SU-DHL-6 (cell line): ENCODE results near the gene ANKRD55.

Experiments
- H2AFZ ChIP-seq: fragments of 200-600 bp; sonication (generic); 2 replicates; pipeline ENCODE4 v1.6.1; 2014; ENCODE audit warnings: low read depth, mild to moderate bottlenecking, moderate library complexity, mixed read lengths, antibody characterized with exemption, low read length; ENCODE audit not compliant: severe bottlenecking
- H3F3A ChIP-seq: fragments of 200-600 bp; shearing (Covaris generic); 2 replicates; pipeline ENCODE4 v1.6.0; 2016; ENCODE audit warnings: antibody characterized with exemption, mild to moderate bottlenecking; ENCODE audit not compliant: insufficient read depth
- H3K27ac ChIP-seq: fragments of 200-600 bp; sonication (generic); 2 replicates; pipeline ENCODE4 v1.5.1; 2016; ENCODE audit warnings: low read depth, mild to moderate bottlenecking, low read length, moderate library complexity, mixed read lengths
- H3K27me3 ChIP-seq: fragments of 200-600 bp; sonication (generic), shearing (Covaris generic); 2 replicates; pipeline ENCODE4 v1.6.0; 2014; ENCODE audit warnings: mild to moderate bottlenecking, low read length
- H3K36me3 ChIP-seq: fragments of 200-600 bp; sonication (generic); 2 replicates; pipeline ENCODE4 v1.6.1; 2014; ENCODE audit warnings: mild to moderate bottlenecking, low read length, mixed read lengths
- H3K4me2 ChIP-seq: fragments of 300-600, 200-600 bp; shearing (Covaris generic), sonication (generic); 2 replicates; pipeline ENCODE4 v1.6.0; 2014; ENCODE audit warnings: low read length, low read depth, mild to moderate bottlenecking; ENCODE audit not compliant: poor library complexity, severe bottlenecking
- H3K4me3 ChIP-seq: fragments of 200-600 bp; sonication (generic); 2 replicates; pipeline ENCODE4 v1.5.1; 2014; ENCODE audit warnings: antibody characterized with exemption, low read length, mild to moderate bottlenecking, mixed read lengths; ENCODE audit not compliant: insufficient read depth, poor library complexity, severe bottlenecking
- H3K79me2 ChIP-seq: fragments of 200-600 bp; sonication (generic); 2 replicates; pipeline ENCODE4 v1.6.1; 2014; ENCODE audit warnings: mild to moderate bottlenecking, low read length, moderate library complexity; ENCODE audit not compliant: insufficient read depth
- H3K9ac ChIP-seq: fragments of 200-600 bp; sonication (generic); 2 replicates; pipeline ENCODE4 v1.7.0; 2014; ENCODE audit warnings: mild to moderate bottlenecking, low read length
- H3K9me2 ChIP-seq: fragments of 200-600 bp; sonication (generic); replicated peaks from 2 replicates; pipeline ENCODE4 v1.6.1; 2014; ENCODE audit warnings: low read length; ENCODE audit not compliant: insufficient read depth
- H3K9me3 ChIP-seq: fragments of 200-600 bp; sonication (generic); 2 replicates; pipeline ENCODE4 v1.6.1; 2014; ENCODE audit warnings: low read length, mixed read lengths; ENCODE audit not compliant: insufficient read depth
- H4K20me1 ChIP-seq: fragments of 200-600 bp; sonication (generic); 2 replicates; pipeline ENCODE4 v1.6.1; 2014; ENCODE audit warnings: low read depth, mild to moderate bottlenecking, antibody characterized with exemption, low read length, moderate library complexity, mixed read lengths
- EZH2phosphoT487 ChIP-seq: fragments of 200-600 bp; sonication (generic), shearing (Covaris generic); conservative IDR thresholded peaks from 2 replicates; pipeline ENCODE4 v1.6.1; 2018; ENCODE audit warnings: mild to moderate bottlenecking, antibody characterized with exemption, low read length, moderate library complexity, mixed read lengths
- TF ChIP-seq, protein P1 (sequence below): fragments of 200-600 bp; sonication (generic); IDR thresholded peaks from one replicate; pipeline ENCODE4 v1.5.1; 2017; ENCODE audit warnings: antibody characterized with exemption, mild to moderate bottlenecking, low read length, moderate library complexity; ENCODE audit not compliant: insufficient read depth, poor library complexity, severe bottlenecking

ANKRD55 gene

GRCh38 chr5:56075361-56075760, 157.8 kb downstream of the ANKRD55 start:
- Histone ChIP-seq H3K9me2 (no peaks in the 10 kb centered on the region), H3K9ac (no peak overlapping the region), H3K9me3 (no peaks in the 10 kb centered on the region), H3K27ac (no peak overlapping the region), H3K36me3 (no peaks in the 10 kb centered on the region), H2AFZ (no peak overlapping the region), H3K4me3 (no peak overlapping the region), H3K79me2 (no peaks in the 10 kb centered on the region), H3K27me3 (no peaks in the 10 kb centered on the region), H3F3A (no peaks in the 10 kb centered on the region), H4K20me1 (no peaks in the 10 kb centered on the region), H3K4me2 (no peak overlapping the region)
- TF ChIP-seq, protein P1, sequence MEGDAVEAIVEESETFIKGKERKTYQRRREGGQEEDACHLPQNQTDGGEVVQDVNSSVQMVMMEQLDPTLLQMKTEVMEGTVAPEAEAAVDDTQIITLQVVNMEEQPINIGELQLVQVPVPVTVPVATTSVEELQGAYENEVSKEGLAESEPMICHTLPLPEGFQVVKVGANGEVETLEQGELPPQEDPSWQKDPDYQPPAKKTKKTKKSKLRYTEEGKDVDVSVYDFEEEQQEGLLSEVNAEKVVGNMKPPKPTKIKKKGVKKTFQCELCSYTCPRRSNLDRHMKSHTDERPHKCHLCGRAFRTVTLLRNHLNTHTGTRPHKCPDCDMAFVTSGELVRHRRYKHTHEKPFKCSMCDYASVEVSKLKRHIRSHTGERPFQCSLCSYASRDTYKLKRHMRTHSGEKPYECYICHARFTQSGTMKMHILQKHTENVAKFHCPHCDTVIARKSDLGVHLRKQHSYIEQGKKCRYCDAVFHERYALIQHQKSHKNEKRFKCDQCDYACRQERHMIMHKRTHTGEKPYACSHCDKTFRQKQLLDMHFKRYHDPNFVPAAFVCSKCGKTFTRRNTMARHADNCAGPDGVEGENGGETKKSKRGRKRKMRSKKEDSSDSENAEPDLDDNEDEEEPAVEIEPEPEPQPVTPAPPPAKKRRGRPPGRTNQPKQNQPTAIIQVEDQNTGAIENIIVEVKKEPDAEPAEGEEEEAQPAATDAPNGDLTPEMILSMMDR: no peak
- no peak for TF ChIP-seq EZH2phosphoT487

GRCh38 chr5:56072863-56073766, 160.0 kb downstream of the ANKRD55 start:
- Histone ChIP-seq H3K9me3 (no peaks in the 10 kb centered on the region), H4K20me1 (no peaks in the 10 kb centered on the region), H3K27ac (no peak overlapping the region), H3F3A (no peaks in the 10 kb centered on the region), H3K9me2 (no peaks in the 10 kb centered on the region), H3K4me2 (no peak overlapping the region), H3K9ac (no peak overlapping the region), H2AFZ (no peak overlapping the region), H3K4me3 (no peak overlapping the region), H3K27me3 (no peaks in the 10 kb centered on the region), H3K79me2 (no peaks in the 10 kb centered on the region), H3K36me3 (no peaks in the 10 kb centered on the region)
- TF ChIP-seq, protein P1: no peak
- no peak for TF ChIP-seq EZH2phosphoT487

DNA sequence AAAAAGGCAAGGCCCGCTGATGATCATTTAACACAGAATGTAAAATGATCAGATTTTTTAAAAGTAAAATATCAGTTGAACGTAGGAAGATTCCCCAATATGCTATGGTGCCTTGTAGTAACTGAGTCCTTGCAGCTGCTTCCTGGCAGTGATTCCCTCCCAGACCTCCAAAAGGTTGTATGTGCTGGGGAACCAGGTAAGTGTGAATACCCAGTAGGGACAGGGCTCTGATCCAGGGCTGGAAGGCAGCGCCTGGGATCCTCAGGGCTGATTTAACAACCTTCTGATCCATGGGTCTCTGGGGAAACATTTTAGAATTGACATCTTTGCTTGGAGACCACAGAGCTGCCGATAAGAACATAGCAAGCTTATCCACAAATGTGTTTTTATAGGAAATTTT, 161.7 kb downstream of the ANKRD55 start:
- H4K20me1 ChIP-seq: no peaks in the 10 kb centered on the region

More for the DNA sequence above, 161.7 kb downstream of the ANKRD55 start:
- Histone ChIP-seq H3K79me2 (no peaks in the 10 kb centered on the region), H2AFZ (no peak overlapping the region), H3K9ac (no peak overlapping the region), H3K4me2 (no peak overlapping the region), H3K4me3 (no peak overlapping the region), H3K36me3 (no peaks in the 10 kb centered on the region), H3K27me3 (no peaks in the 10 kb centered on the region), H3K9me2 (no peaks in the 10 kb centered on the region), H3F3A (no peaks in the 10 kb centered on the region), H3K9me3 (no peaks in the 10 kb centered on the region), H3K27ac (no peak overlapping the region)
- no peak for TF ChIP-seq EZH2phosphoT487
- TF ChIP-seq, protein P1: no peak
